RWPE2 (cell line): ENCODE results near the gene TBKBP1.

Experiments
- ATAC-seq: fragments of 200-7000 bp; cut with Tn5 transposase; 3 replicates; pipeline ENCODE4 v1.9.1; 2021; ENCODE audit warnings: low read depth
- DNase-seq: peaks from one replicate; pipeline ENCODE4 v3.0.0-alpha.2; 2020; ENCODE audit warnings: low spot score
- H3K27ac ChIP-seq: fragments of 450-650 bp; 2 replicates; pipeline ENCODE4 v1.5.1; 2017; ENCODE audit warnings: mild to moderate bottlenecking; ENCODE audit not compliant: poor library complexity, severe bottlenecking
- H3K27me3 ChIP-seq: fragments of 250-450 bp; sonication (Bioruptor Pico); 2 replicates; pipeline ENCODE4 v1.5.1; 2021; ENCODE audit warnings: mild to moderate bottlenecking, moderate library complexity; ENCODE audit not compliant: insufficient read depth, poor library complexity, severe bottlenecking
- H3K36me3 ChIP-seq: fragments of 250-450 bp; sonication (Bioruptor Pico); 2 replicates; pipeline ENCODE4 v1.5.1; 2020; ENCODE audit warnings: low read depth, mild to moderate bottlenecking, moderate library complexity
- H3K4me1 ChIP-seq: fragments of 250-450 bp; sonication (Bioruptor Pico); 2 replicates; pipeline ENCODE4 v1.5.1; 2021; ENCODE audit warnings: mild to moderate bottlenecking, moderate library complexity; ENCODE audit not compliant: insufficient read depth, poor library complexity, severe bottlenecking
- H3K4me3 ChIP-seq: fragments of 250-450 bp; sonication (Bioruptor Pico); 2 replicates; pipeline ENCODE4 v1.5.1; 2021; ENCODE audit warnings: mild to moderate bottlenecking, moderate library complexity; ENCODE audit not compliant: severe bottlenecking
- H3K9me3 ChIP-seq: fragments of 250-450 bp; sonication (Bioruptor Pico); 2 replicates; pipeline ENCODE4 v1.5.1; 2021; ENCODE audit warnings: mild to moderate bottlenecking, moderate library complexity; ENCODE audit not compliant: severe bottlenecking
- TF ChIP-seq, protein P1 (sequence below): fragments of 450-650 bp; IDR thresholded peaks from one replicate; pipeline ENCODE4 v1.5.1; 2017; ENCODE audit warnings: mild to moderate bottlenecking, moderate library complexity; ENCODE audit not compliant: poor library complexity, severe bottlenecking

TBKBP1 gene

GRCh38 chr17:47670064-47670463 is 23.9 kb upstream of the TBKBP1 start:
- Histone ChIP-seq H3K27ac (no peak overlapping the region), H3K4me1 (no peaks in the 10 kb centered on the region), H3K9me3 (no peaks in the 10 kb centered on the region), H3K4me3 (no peak overlapping the region), H3K27me3 (no peaks in the 10 kb centered on the region), H3K36me3 (peaks cover 98% of the 10 kb centered on the region)
- TF ChIP-seq, protein P1, sequence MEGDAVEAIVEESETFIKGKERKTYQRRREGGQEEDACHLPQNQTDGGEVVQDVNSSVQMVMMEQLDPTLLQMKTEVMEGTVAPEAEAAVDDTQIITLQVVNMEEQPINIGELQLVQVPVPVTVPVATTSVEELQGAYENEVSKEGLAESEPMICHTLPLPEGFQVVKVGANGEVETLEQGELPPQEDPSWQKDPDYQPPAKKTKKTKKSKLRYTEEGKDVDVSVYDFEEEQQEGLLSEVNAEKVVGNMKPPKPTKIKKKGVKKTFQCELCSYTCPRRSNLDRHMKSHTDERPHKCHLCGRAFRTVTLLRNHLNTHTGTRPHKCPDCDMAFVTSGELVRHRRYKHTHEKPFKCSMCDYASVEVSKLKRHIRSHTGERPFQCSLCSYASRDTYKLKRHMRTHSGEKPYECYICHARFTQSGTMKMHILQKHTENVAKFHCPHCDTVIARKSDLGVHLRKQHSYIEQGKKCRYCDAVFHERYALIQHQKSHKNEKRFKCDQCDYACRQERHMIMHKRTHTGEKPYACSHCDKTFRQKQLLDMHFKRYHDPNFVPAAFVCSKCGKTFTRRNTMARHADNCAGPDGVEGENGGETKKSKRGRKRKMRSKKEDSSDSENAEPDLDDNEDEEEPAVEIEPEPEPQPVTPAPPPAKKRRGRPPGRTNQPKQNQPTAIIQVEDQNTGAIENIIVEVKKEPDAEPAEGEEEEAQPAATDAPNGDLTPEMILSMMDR, result no peak
- ATAC-seq (no peak), DNase-seq (no peak)

DNA sequence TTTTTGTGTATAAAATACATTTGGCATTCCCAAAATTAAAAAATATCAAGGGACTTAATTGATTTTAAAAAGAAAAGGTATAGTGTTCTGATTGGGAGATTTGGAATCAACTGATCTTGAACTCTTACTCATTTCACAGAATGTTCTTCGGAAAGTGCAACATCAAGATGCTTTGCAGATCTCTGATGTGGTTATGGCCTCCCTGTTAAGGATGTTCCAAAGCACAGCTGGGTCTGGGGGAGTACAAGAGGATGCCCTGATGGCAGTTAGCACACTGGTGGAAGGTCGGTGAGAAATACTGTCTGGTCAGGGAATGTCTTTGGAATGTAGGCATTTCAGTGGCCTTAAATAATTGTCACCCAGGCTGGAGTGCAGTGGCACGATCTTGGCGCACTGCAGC is 19.5 kb upstream of the TBKBP1 start:
- TF ChIP-seq, protein P1, result no peak
- Histone ChIP-seq H3K27ac (no peak overlapping the region), H3K36me3 (peaks cover 100% of the 10 kb centered on the region), H3K4me3 (no peak overlapping the region), H3K4me1 (no peaks in the 10 kb centered on the region), H3K9me3 (no peaks in the 10 kb centered on the region), H3K27me3 (no peaks in the 10 kb centered on the region)
- DNase-seq (no peak), ATAC-seq (no peak)

DNA sequence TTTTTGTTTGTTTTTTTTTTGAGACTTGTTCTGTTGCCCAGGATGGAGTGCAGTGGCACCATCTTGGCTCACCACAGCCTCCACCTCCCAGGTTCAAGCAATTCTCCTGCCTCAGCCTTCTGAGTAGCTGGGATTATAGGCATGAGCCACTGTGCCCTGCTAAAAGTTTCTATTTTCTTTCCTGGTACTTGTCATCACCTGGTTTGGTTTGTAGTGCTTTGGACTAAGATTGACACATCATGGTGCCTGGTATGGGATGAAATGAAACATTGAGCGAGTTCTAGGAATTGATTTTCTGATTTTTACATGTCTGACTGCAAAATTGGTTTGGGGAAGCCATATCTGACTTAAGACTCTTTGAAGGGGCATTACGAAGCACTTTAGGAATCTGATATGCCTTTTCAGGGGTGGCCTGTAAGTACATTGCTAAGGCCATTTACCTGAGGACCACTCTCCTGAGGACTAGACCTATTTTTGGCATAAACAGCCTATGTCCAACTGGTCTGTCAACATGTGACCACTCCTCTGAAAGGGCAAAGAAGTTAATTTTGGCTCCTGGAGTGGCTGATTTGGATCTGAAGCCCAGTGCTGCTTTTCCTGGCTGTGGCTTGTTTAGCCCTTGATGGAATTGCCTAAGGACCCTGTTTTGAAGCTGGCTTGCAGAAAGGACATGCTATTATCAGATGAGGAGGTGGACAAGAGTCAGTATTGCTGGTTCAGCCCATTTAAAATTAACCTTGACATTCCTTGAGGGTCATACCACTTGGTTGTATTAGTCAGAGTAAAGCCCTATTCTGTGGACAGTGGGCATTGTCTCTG is 18.4 kb upstream of the TBKBP1 start:
- Histone ChIP-seq H3K27me3 (no peaks in the 10 kb centered on the region), H3K36me3 (peaks cover 100% of the 10 kb centered on the region), H3K9me3 (no peaks in the 10 kb centered on the region), H3K4me1 (no peaks in the 10 kb centered on the region), H3K27ac (no peak overlapping the region), H3K4me3 (no peak overlapping the region)
- ATAC-seq (no peak), DNase-seq (no peak)
- TF ChIP-seq, protein P1, result no peak

DNA sequence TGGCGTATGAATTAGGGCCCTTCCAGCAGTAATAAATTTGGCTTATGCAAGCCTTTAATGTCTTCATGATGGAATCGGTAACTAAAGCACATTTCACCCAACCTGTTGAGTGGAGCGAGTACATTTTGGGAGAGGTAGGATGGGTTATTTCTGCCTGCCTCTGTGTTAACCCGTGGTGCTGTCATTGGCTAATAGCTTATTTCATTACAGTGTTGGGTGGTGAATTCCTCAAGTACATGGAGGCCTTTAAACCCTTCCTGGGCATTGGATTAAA is 17.8 kb upstream of the TBKBP1 start:
- Histone ChIP-seq H3K27ac (no peak overlapping the region), H3K4me1 (no peaks in the 10 kb centered on the region), H3K9me3 (no peaks in the 10 kb centered on the region), H3K27me3 (no peaks in the 10 kb centered on the region), H3K36me3 (peaks cover 100% of the 10 kb centered on the region), H3K4me3 (no peak overlapping the region)
- DNase-seq, result no peak
- ATAC-seq, result no peak
- TF ChIP-seq, protein P1, result no peak

- TF ChIP-seq, protein P1, result no peak
- H3K27me3 ChIP-seq, result no peaks in the 10 kb centered on the region
- no peak overlapping the region for H3K27ac ChIP-seq
- H3K4me1 ChIP-seq, result no peaks in the 10 kb centered on the region
- no peak for DNase-seq
- H3K36me3 ChIP-seq, result peaks cover 100% of the 10 kb centered on the region
- no peaks in the 10 kb centered on the region for H3K9me3 ChIP-seq
- ATAC-seq, result no peak
- no peak overlapping the region for H3K4me3 ChIP-seq
Observed at GRCh38 chr17:47676510-47677165, 17.3 kb upstream of the TBKBP1 start.
